Psoas muscle (tissue), 8 donors: ENCODE measurements around the gene AP1G2. TPM values are rescaled to one million over a fixed set of nuclear protein-coding genes. Genes with fewer than 3 reads are reported as not detected.

ENCODE experiments used
- ATAC-seq, 4 donors: fragments of 200-7000 bp; cut with Tn5 transposase; one replicate each; pipeline ENCODE4 v1.9.1; 2020; ENCODE audit warnings: moderate library complexity in 3 of 4, mild to moderate bottlenecking in 2 of 4
- DNase-seq, 2 donors: peaks; one replicate each; pipeline ENCODE4 v3.0.0-alpha.2; 2020
- H3K27ac ChIP-seq: fragments of 200-600 bp; one replicate; pipeline ENCODE4 v1.8.0; 2022
- H3K27me3 ChIP-seq, 3 donors: fragments of 200-600 bp in 1 of 3; one replicate each; pipeline versions ENCODE4 v1.6.1 to v1.8.0; 2013 to 2022; ENCODE audit warnings: low read length in 2 of 3, mild to moderate bottlenecking in 2 of 3, moderate library complexity in 1 of 3; ENCODE audit not compliant: insufficient read depth in 3 of 3
- H3K36me3 ChIP-seq, 2 donors: fragments of 200-600 bp in 1 of 2; one replicate each; pipeline versions ENCODE4 v1.6.1 to v1.8.0; 2013 to 2022; ENCODE audit warnings: low read depth in 1 of 2, mild to moderate bottlenecking in 1 of 2, moderate library complexity in 1 of 2; ENCODE audit not compliant: insufficient read depth in 1 of 2
- H3K4me1 ChIP-seq: fragments of 200-600 bp; one replicate; pipeline ENCODE4 v1.8.0; 2022
- H3K4me3 ChIP-seq: fragments of 200-600 bp; one replicate; pipeline ENCODE4 v1.8.0; 2022; ENCODE audit warnings: mild to moderate bottlenecking
- H3K9me3 ChIP-seq: fragments of 200-600 bp; one replicate; pipeline ENCODE4 v1.8.0; 2022
- WGBS, 3 donors: extraction: QIAGEN DNeasy Blood & Tissue Kit; methylation state at CpG; one replicate each; pipeline versions ENCODE4 v1.1.6 to v1.1.7; 2013; 5-methylcytosine and 5-hydroxymethylcytosine counted together
- intact Hi-C, 2 donors: fragments of 100-400 bp; cut with DNase I; formaldehyde crosslinking; loops; one replicate each; pipeline versions ENCODE4 v1.11.0 to v1.14.2; 2022
- polyA plus RNA-seq, 3 donors: library from polyadenylated mRNA; stranded (reverse); fragments of 200-250 nt; gene quantifications; one replicate each; pipeline ENCODE4 v1.2.3, GENCODE V29; 2013
- total RNA-seq, 4 donors: library from RNA; stranded (reverse); fragmentation: NEBNext Ultra II Directional in 2 of 4; extraction: Animal tissue kit (Norgen Biotek cat#: 25700) in 2 of 4; gene quantifications; one replicate each; pipeline versions ENCODE4 v1.2.1 to v1.2.4, GENCODE V29; 2021 to 2023
- TF ChIP-seq, protein P1 (sequence below): fragments of 200-600 bp; IDR thresholded peaks from one replicate; pipeline ENCODE4 v1.8.0; 2022; ENCODE audit warnings: antibody characterized with exemption
- donor health status: healthy with polysubstance abuse.
- donor health status: DM: no; HTN: no; CAD: no; lungs with moderate emphysema.
- donor health status: Bipolar disorder and iron deficiency.
- donor health status: healthy.
- donor health status: DM: yes; HTN: yes; CAD: no.
- donor health status: DM: no; HTN: no; CAD: no.
- donor health status: DM: no; HTN: no; CAD: no.
- donor health status: DM: yes; HTN: yes; CAD: no.

The AP1G2 gene
- total and polyA plus RNA-seq, 7 donors: 3.3 to 11.0 (median 5.3) TPM

- H3K27me3 ChIP-seq: no peaks in the 10 kb centered on the region
- intact Hi-C loops: loop anchor here in 1 of 2 donors (10.0 kb wide), 1 partner anchor 233 kb away; the partner anchor contains the start of gene PABPN1
- H3K4me1 ChIP-seq: peaks cover 22% of the 10 kb centered on the region
- H3K4me3 ChIP-seq: no peak overlapping the region
- peaks cover 0 to 25% of the 10 kb centered on the region in 2 donors for H3K36me3 ChIP-seq
- 83 to 94% (median 93%) methylated on average over 1 of the region's 1 CpG for WGBS, 3 donors
- no peak overlapping the region for H3K27ac ChIP-seq
- ATAC-seq (no peak), DNase-seq (no peak)
- H3K9me3 ChIP-seq: no peaks in the 10 kb centered on the region
- TF ChIP-seq, protein P1, sequence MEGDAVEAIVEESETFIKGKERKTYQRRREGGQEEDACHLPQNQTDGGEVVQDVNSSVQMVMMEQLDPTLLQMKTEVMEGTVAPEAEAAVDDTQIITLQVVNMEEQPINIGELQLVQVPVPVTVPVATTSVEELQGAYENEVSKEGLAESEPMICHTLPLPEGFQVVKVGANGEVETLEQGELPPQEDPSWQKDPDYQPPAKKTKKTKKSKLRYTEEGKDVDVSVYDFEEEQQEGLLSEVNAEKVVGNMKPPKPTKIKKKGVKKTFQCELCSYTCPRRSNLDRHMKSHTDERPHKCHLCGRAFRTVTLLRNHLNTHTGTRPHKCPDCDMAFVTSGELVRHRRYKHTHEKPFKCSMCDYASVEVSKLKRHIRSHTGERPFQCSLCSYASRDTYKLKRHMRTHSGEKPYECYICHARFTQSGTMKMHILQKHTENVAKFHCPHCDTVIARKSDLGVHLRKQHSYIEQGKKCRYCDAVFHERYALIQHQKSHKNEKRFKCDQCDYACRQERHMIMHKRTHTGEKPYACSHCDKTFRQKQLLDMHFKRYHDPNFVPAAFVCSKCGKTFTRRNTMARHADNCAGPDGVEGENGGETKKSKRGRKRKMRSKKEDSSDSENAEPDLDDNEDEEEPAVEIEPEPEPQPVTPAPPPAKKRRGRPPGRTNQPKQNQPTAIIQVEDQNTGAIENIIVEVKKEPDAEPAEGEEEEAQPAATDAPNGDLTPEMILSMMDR: no peak
Observed at GRCh38 chr14:23557946-23558345, 9.6 kb downstream of the AP1G2 start.

DNA sequence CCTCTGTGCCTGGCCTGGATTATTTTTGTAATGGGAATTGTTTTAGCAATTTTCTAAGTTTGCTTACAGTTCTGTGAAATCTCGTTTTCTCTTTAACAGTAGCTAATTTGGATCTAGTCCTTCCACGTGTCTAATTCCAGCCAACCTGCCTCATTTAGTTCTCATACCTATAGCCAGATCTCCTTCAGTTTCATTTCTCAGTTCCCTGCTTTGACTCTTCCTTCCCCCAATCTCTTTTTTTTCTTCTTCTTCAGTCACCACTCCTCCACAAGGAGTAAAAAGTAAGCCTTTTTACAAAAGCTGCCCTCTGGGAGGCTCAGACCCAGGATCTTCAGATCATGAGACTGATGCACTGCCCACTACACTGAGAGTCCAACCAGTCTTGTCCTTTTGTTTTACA is 10.1 kb downstream of the AP1G2 start:
- peak overlapping the region; percentile 99 for H3K27ac ChIP-seq
- WGBS, 3 donors: 45 to 53% (median 46%) methylated on average over 2 of the region's 2 CpGs
- H3K9me3 ChIP-seq: no peaks in the 10 kb centered on the region
- H3K4me1 ChIP-seq: peaks cover 22% of the 10 kb centered on the region
- peak overlapping the region; percentile 99 for H3K4me3 ChIP-seq
- intact Hi-C loops: loop anchor here in 1 of 2 donors (10.0 kb wide), 1 partner anchor 233 kb away; the partner anchor contains the start of gene PABPN1
- DNase-seq (no peak), ATAC-seq (no peak)
- no peaks in the 10 kb centered on the region for H3K27me3 ChIP-seq
- H3K36me3 ChIP-seq: peaks cover 0 to 25% of the 10 kb centered on the region in 2 donors
- TF ChIP-seq, protein P1: no peak

- TF ChIP-seq, protein P1: no peak
- Histone ChIP-seq H3K4me3 (peak overlapping the region; percentile 99), H3K36me3 (peaks cover 0 to 25% of the 10 kb centered on the region in 2 donors), H3K9me3 (no peaks in the 10 kb centered on the region), H3K4me1 (peaks cover 22% of the 10 kb centered on the region), H3K27me3 (no peaks in the 10 kb centered on the region), H3K27ac (peak overlapping the region; percentile 99)
- intact Hi-C loops: loop anchor here in 1 of 2 donors (10.0 kb wide), 1 partner anchor 232 kb away; the partner anchor contains the start of gene PABPN1
- DNase-seq: no peak
- WGBS, 3 donors: 33 to 42% (median 33%) methylated on average over 17 of the region's 17 CpGs
- peak in 1 of 4 donors; percentile 1 for ATAC-seq
Observed at GRCh38 chr14:23556700-23557440, 10.7 kb downstream of the AP1G2 start.

DNA sequence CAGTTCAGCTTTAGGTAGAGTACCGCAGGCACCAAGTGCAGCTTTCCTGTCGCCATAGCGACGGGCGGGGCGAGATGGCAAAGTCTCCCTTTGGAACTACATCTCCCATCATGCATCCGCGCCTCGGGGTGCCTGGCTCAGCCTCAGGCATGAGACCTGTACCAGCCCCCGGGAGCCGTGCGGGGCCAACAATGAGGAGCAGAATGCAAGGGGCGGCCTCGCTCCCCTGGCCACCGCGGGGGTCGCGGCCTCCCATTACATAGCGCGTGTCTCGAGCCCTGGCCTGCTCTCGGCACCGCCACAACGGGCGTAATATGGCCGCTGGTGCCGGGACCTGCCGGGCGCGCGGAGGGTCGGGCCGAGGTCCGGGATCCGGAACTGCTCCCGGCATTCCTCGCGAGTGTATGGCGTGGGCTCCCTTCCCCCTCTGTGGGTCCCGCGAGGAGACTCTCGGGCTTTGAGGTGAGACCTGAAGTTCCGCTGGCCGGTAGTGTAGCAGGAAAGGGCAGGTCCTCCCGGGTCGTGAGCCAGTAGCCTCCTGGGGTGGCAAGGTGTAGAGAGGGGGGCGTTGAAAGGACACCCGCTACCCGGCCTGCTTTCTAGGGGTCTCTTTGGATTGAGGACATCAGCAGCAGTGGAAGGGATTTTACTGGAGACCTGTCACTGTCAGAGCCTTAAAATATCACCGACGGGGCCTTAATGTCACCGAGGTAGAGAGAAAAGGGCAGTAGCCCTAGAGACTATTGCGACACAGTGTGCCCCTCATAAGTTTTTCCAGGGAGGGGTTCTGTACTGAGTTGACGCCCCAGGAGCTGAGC is 11.5 kb downstream of the AP1G2 start, which contains the start of gene THTPA:
Gene THTPA, plus strand, starts transcription at position 390 of the 818 bp plus-strand sequence. CDS start 487 bp downstream, outside the sequence.
- peaks cover 22% of the 10 kb centered on the region for H3K4me1 ChIP-seq
- peak within 1 kb of the TSS; percentile 99 for H3K27ac ChIP-seq
- TF ChIP-seq, protein P1: no peak
- 1% methylated on average over 38 to 54 of the region's 54 CpGs for WGBS, 3 donors
- ATAC-seq (peak; percentile 91 to 94 (median 93)), DNase-seq (peak; percentile 93 to 95)
- no peaks in the 10 kb centered on the region for H3K27me3 ChIP-seq
- no peaks in the 10 kb centered on the region for H3K9me3 ChIP-seq
- intact Hi-C loops: loop anchor here in 1 of 2 donors (10.0 kb wide), 1 partner anchor 231 kb away; the partner anchor contains the start of gene PABPN1
- H3K4me3 ChIP-seq: peak within 1 kb of the TSS; percentile 99
- peaks cover 0 to 25% of the 10 kb centered on the region in 2 donors for H3K36me3 ChIP-seq
